H9 (cell line): ENCODE results near the gene PPTC7. TPM values are rescaled to one million over a fixed set of nuclear protein-coding genes. Genes with fewer than 3 reads are reported as not detected.

Source experiments
- DNase-seq: peaks from one replicate; pipeline ENCODE4 v3.0.0-alpha.2; 2017
- H2AFZ ChIP-seq: one replicate; pipeline ENCODE4 v1.6.1; 2013; ENCODE audit warnings: mild to moderate bottlenecking, low read length, control low read depth, moderate library complexity
- H2AK5ac ChIP-seq: 2 replicates; pipeline ENCODE4 v1.6.1; 2013; ENCODE audit warnings: low read length, control low read depth, mixed read lengths; ENCODE audit not compliant: insufficient read length
- H2BK120ac ChIP-seq: one replicate; pipeline ENCODE4 v1.6.1; 2013; ENCODE audit warnings: low read depth, mild to moderate bottlenecking, low read length, control low read depth, inconsistent platforms; ENCODE audit not compliant: poor library complexity, severe bottlenecking
- H2BK12ac ChIP-seq: 2 replicates; pipeline ENCODE4 v1.6.1; 2013; ENCODE audit warnings: low read length, control low read depth, mixed read lengths, low read depth; ENCODE audit not compliant: insufficient read length
- H2BK15ac ChIP-seq: 2 replicates; pipeline ENCODE4 v1.6.1; 2013; ENCODE audit warnings: low read depth, low read length, control low read depth
- H2BK20ac ChIP-seq: one replicate; pipeline ENCODE4 v1.6.1; 2013; ENCODE audit warnings: low read depth, mild to moderate bottlenecking, low read length, control low read depth, inconsistent platforms; ENCODE audit not compliant: poor library complexity, severe bottlenecking
- H2BK5ac ChIP-seq: 2 replicates; pipeline ENCODE4 v1.6.1; 2013; ENCODE audit warnings: low read length, control low read depth, mixed read lengths; ENCODE audit not compliant: insufficient read length
- H3K14ac ChIP-seq: 2 replicates; pipeline ENCODE4 v1.6.1; 2013; ENCODE audit warnings: low read length, control low read depth; ENCODE audit not compliant: insufficient read depth
- H3K18ac ChIP-seq: 2 replicates; pipeline ENCODE4 v1.6.1; 2013; ENCODE audit warnings: low read depth, mild to moderate bottlenecking, mixed read lengths, low read length, control low read depth; ENCODE audit not compliant: insufficient read length
- H3K23ac ChIP-seq: 2 replicates; pipeline ENCODE4 v1.6.1; 2013; ENCODE audit warnings: low read length, control low read depth, mixed read lengths, low read depth; ENCODE audit not compliant: insufficient read length
- H3K23me2 ChIP-seq: 2 replicates; pipeline ENCODE4 v1.6.1; 2013; ENCODE audit warnings: low read depth, mild to moderate bottlenecking, mixed read lengths, low read length, control low read depth; ENCODE audit not compliant: insufficient read length, poor library complexity, severe bottlenecking
- H3K27ac ChIP-seq: 2 replicates; pipeline ENCODE4 v1.5.1; 2013; ENCODE audit warnings: low read length, control low read depth, mixed read lengths, low read depth; ENCODE audit not compliant: insufficient read length
- H3K27me3 ChIP-seq: 2 replicates; pipeline ENCODE4 v1.6.1; 2013; ENCODE audit warnings: low read length, control low read depth, inconsistent platforms; ENCODE audit not compliant: insufficient read depth
- H3K4ac ChIP-seq: 2 replicates; pipeline ENCODE4 v1.6.1; 2013; ENCODE audit warnings: low read depth, mild to moderate bottlenecking, control low read depth, inconsistent platforms, low read length, moderate library complexity
- H3K4me1 ChIP-seq: 2 replicates; pipeline ENCODE4 v1.6.1; 2013; ENCODE audit warnings: low read length, control low read depth, inconsistent platforms; ENCODE audit not compliant: insufficient read depth
- H3K4me2 ChIP-seq: 2 replicates; pipeline ENCODE4 v1.6.1; 2013; ENCODE audit warnings: low read length, control low read depth, mixed read lengths; ENCODE audit not compliant: insufficient read length, insufficient read depth
- H3K56ac ChIP-seq: 2 replicates; pipeline ENCODE4 v1.6.1; 2013; ENCODE audit warnings: low read depth, mild to moderate bottlenecking, mixed read lengths, low read length, control low read depth; ENCODE audit not compliant: insufficient read length
- H3K79me1 ChIP-seq: 2 replicates; pipeline ENCODE4 v1.6.1; 2013; ENCODE audit warnings: low read depth, mild to moderate bottlenecking, moderate library complexity, low read length, control low read depth, inconsistent platforms; ENCODE audit not compliant: insufficient read depth, poor library complexity, severe bottlenecking
- H3K79me2 ChIP-seq: 2 replicates; pipeline ENCODE4 v1.6.1; 2013; ENCODE audit warnings: low read length, control low read depth, inconsistent platforms; ENCODE audit not compliant: insufficient read depth
- H3K9ac ChIP-seq: 2 replicates; pipeline ENCODE4 v1.6.1; 2013; ENCODE audit warnings: low read length, control low read depth, mixed read lengths; ENCODE audit not compliant: insufficient read length; ENCODE audit errors: extremely low read depth
- H3K9me3 ChIP-seq: one replicate; pipeline ENCODE4 v1.6.1; 2013; ENCODE audit warnings: low read depth, low read length, inconsistent platforms; ENCODE audit not compliant: control insufficient read depth
- H3T11ph ChIP-seq: one replicate; pipeline ENCODE4 v1.6.1; 2013; ENCODE audit warnings: mild to moderate bottlenecking, low read length, control low read depth, inconsistent platforms
- H4K20me1 ChIP-seq: one replicate; pipeline ENCODE4 v1.6.1; 2013; ENCODE audit not compliant: control insufficient read depth, insufficient read length, insufficient read depth
- H4K5ac ChIP-seq: 2 replicates; pipeline ENCODE4 v1.6.1; 2013; ENCODE audit warnings: low read depth, mild to moderate bottlenecking, mixed read lengths, low read length, control low read depth; ENCODE audit not compliant: insufficient read length
- H4K8ac ChIP-seq: replicated peaks from 2 replicates; pipeline ENCODE4 v1.6.1; 2013; ENCODE audit warnings: low read length, control low read depth, mixed read lengths, low read depth; ENCODE audit not compliant: insufficient read length
- H4K91ac ChIP-seq: 2 replicates; pipeline ENCODE4 v1.6.1; 2013; ENCODE audit warnings: low read depth, mild to moderate bottlenecking, moderate library complexity, mixed read lengths, low read length, control low read depth; ENCODE audit not compliant: insufficient read length
- H3K27ac Mint-ChIP-seq, 3 experiments: 2 replicates in 2 of 3; 3 replicates in 1 of 3; pipeline ENCODE4 v1.8.0; 2020 to 2021; ENCODE audit warnings: mixed read lengths in 3 of 3, mild to moderate bottlenecking in 1 of 3, moderate library complexity in 1 of 3
- H3K27me3 Mint-ChIP-seq: 2 replicates; pipeline ENCODE4 v1.8.0; 2021; ENCODE audit warnings: low read depth, mild to moderate bottlenecking, moderate library complexity, mixed read lengths
- H3K36me3 Mint-ChIP-seq, 3 experiments: 2 replicates in 2 of 3; 3 replicates in 1 of 3; pipeline ENCODE4 v1.8.0; 2020 to 2021; ENCODE audit warnings: low read depth in 3 of 3, mixed read lengths in 3 of 3; ENCODE audit not compliant: insufficient read depth in 1 of 3
- H3K4me1 Mint-ChIP-seq, 2 experiments: 2 replicates each; pipeline ENCODE4 v1.8.0; 2020; ENCODE audit warnings: mixed read lengths in 2 of 2
- H3K4me3 Mint-ChIP-seq, 2 experiments: 2 replicates in 1 of 2; 3 replicates in 1 of 2; pipeline ENCODE4 v1.8.0; 2020 to 2021; ENCODE audit warnings: mild to moderate bottlenecking in 2 of 2, mixed read lengths in 2 of 2, moderate library complexity in 1 of 2
- H3K9me3 Mint-ChIP-seq, 2 experiments: 2 replicates in 1 of 2; 3 replicates in 1 of 2; pipeline ENCODE4 v1.8.0; 2020; ENCODE audit warnings: mild to moderate bottlenecking in 2 of 2, mixed read lengths in 2 of 2, moderate library complexity in 1 of 2
- WGBS: extraction: QIAGEN DNeasy Blood & Tissue Kit; methylation state at CpG from one replicate; pipeline ENCODE4 v1.1.7; 2013; ENCODE audit warnings: missing lambda C conversion rate, low lambda C conversion rate, mixed read lengths; ENCODE audit not compliant: insufficient read length; ENCODE audit errors: extremely low coverage; 5-methylcytosine and 5-hydroxymethylcytosine counted together
- total RNA-seq: library from RNA; stranded (reverse); gene quantifications from 2 replicates; pipeline ENCODE4 v1.2.1, GENCODE V29; 2021
- TF ChIP-seq, protein P1 (sequence below): fragments of 200-600 bp; sonication (generic); conservative IDR thresholded peaks from 3 replicates; pipeline ENCODE4 v1.8.0; 2021; ENCODE audit warnings: antibody characterized with exemption, mild to moderate bottlenecking

Gene PPTC7
- total RNA-seq, 1 experiment from 2014 or later: 15.8 TPM

DNA sequence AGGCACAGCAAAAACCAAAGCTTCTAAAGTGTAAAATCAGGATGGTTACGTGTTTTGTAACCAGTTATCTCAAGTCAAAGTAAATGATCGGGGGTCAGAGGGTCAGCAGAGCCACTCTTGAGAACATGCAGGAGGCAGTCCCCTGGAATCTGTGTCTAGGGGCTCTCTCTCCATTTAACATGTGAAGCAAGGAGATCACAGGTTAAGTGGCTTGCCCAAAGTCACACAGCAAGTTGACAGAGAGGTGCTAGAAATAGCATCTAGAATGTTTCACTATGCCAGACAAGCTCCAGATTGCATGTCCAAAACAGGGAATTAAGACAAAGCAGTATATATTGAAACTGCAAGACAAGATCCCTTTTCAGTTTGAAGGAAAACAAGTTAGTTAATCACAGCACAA lies 33.4 kb downstream of the PPTC7 start:
- Histone ChIP-seq H3K79me2 (0 out of 2 replicates have a peak, but pooled peaks cover 2% of the 10 kb centered on the region), H2BK120ac (no peak overlapping the region), H2AFZ (no peak overlapping the region), H4K8ac (no peak overlapping the region), H2BK15ac (no peak overlapping the region), H2BK20ac (no peak overlapping the region), H2BK5ac (no peak overlapping the region), H2AK5ac (no peak overlapping the region), H3K23ac (no peak overlapping the region), H3T11ph (no peak overlapping the region), H3K27ac (no peak overlapping the region), H4K5ac (no peak overlapping the region), H4K20me1 (no peaks in the 10 kb centered on the region), H4K91ac (no peak overlapping the region), H3K4me2 (no peak overlapping the region), H3K27me3 (no peaks in the 10 kb centered on the region), H3K4me1 (no peaks in the 10 kb centered on the region), H3K14ac (no peak overlapping the region), H3K9ac (no peak overlapping the region), H3K9me3 (no peaks in the 10 kb centered on the region), H3K18ac (no peak overlapping the region), H3K56ac (no peak overlapping the region), H3K79me1 (no peaks in the 10 kb centered on the region), H2BK12ac (no peak overlapping the region), H3K4ac (no peak overlapping the region), H3K23me2 (no peaks in the 10 kb centered on the region)
- WGBS: no CpG with 5 or more reads among the region's 2 CpGs
- DNase-seq: no peak
- H3K9me3 Mint-ChIP-seq: no peaks in the 10 kb centered on the region
- no peak overlapping the region for H3K4me3 Mint-ChIP-seq
- H3K4me1 Mint-ChIP-seq: peaks cover 3 to 8% of the 10 kb centered on the region in 2 experiments; a peak in 1 of 4 replicates
- peak overlapping the region in 2 of 3 experiments; percentile 41 to 69; a peak in 1 of 7 replicates for H3K27ac Mint-ChIP-seq
- H3K36me3 Mint-ChIP-seq: peaks cover 8 to 26% (median 23%) of the 10 kb centered on the region in 3 experiments
- TF ChIP-seq, protein P1, sequence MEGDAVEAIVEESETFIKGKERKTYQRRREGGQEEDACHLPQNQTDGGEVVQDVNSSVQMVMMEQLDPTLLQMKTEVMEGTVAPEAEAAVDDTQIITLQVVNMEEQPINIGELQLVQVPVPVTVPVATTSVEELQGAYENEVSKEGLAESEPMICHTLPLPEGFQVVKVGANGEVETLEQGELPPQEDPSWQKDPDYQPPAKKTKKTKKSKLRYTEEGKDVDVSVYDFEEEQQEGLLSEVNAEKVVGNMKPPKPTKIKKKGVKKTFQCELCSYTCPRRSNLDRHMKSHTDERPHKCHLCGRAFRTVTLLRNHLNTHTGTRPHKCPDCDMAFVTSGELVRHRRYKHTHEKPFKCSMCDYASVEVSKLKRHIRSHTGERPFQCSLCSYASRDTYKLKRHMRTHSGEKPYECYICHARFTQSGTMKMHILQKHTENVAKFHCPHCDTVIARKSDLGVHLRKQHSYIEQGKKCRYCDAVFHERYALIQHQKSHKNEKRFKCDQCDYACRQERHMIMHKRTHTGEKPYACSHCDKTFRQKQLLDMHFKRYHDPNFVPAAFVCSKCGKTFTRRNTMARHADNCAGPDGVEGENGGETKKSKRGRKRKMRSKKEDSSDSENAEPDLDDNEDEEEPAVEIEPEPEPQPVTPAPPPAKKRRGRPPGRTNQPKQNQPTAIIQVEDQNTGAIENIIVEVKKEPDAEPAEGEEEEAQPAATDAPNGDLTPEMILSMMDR: no peak
- H3K27me3 Mint-ChIP-seq: no peaks in the 10 kb centered on the region
